KMS-11 (cell line): ENCODE results near the gene SIGLEC11.

ENCODE experiments used
- H2AFZ ChIP-seq: fragments of 200-600 bp; sonication (generic); 2 replicates; pipeline ENCODE4 v1.6.1; 2016; ENCODE audit warnings: antibody characterized with exemption, mixed run types, low read depth
- H3K27ac ChIP-seq: fragments of 200-600 bp; sonication (generic); 2 replicates; pipeline ENCODE4 v1.6.1; 2016; ENCODE audit warnings: mild to moderate bottlenecking, mixed run types
- H3K27me3 ChIP-seq: fragments of 200-600 bp; sonication (generic); 2 replicates; pipeline ENCODE4 v1.6.1; 2017; ENCODE audit warnings: mild to moderate bottlenecking, low read depth, mixed run types, moderate library complexity; ENCODE audit not compliant: insufficient read depth
- H3K36me3 ChIP-seq: fragments of 200-600 bp; sonication (generic); 2 replicates; pipeline ENCODE4 v1.6.1; 2017; ENCODE audit warnings: mild to moderate bottlenecking, mixed run types; ENCODE audit not compliant: insufficient read depth
- H3K4me1 ChIP-seq: fragments of 200-600 bp; sonication (generic); 2 replicates; pipeline ENCODE4 v1.6.1; 2016; ENCODE audit warnings: mild to moderate bottlenecking, low read depth, mixed run types; ENCODE audit not compliant: poor library complexity, severe bottlenecking
- H3K4me2 ChIP-seq: fragments of 200-600 bp; sonication (generic); 2 replicates; pipeline ENCODE4 v1.7.0; 2016; ENCODE audit warnings: mild to moderate bottlenecking, mixed run types
- H3K4me3 ChIP-seq: fragments of 200-600 bp; sonication (generic); IDR thresholded peaks from 2 replicates; pipeline ENCODE4 v1.6.1; 2017; ENCODE audit warnings: low read depth, low read length, mixed read lengths; ENCODE audit not compliant: insufficient read depth
- H3K79me2 ChIP-seq: fragments of 200-600 bp; sonication (generic); 2 replicates; pipeline ENCODE4 v1.6.1; 2016; ENCODE audit warnings: low read depth, mixed run types; ENCODE audit not compliant: insufficient read depth
- H3K9ac ChIP-seq: fragments of 200-600 bp; sonication (generic); 2 replicates; pipeline ENCODE4 v1.6.1; 2016; ENCODE audit warnings: mild to moderate bottlenecking, mixed run types
- H4K20me1 ChIP-seq: fragments of 200-600 bp; sonication (generic); 2 replicates; pipeline ENCODE4 v1.6.1; 2016; ENCODE audit warnings: mild to moderate bottlenecking, mixed run types; ENCODE audit not compliant: insufficient read depth
- TF ChIP-seq, protein P1 (sequence below): fragments of 200-600 bp; sonication (generic); conservative IDR thresholded peaks from 2 replicates; pipeline ENCODE4 v1.6.1; 2017; ENCODE audit warnings: low read depth, mild to moderate bottlenecking, antibody characterized with exemption, low read length, moderate library complexity, mixed read lengths

SIGLEC11 gene

DNA sequence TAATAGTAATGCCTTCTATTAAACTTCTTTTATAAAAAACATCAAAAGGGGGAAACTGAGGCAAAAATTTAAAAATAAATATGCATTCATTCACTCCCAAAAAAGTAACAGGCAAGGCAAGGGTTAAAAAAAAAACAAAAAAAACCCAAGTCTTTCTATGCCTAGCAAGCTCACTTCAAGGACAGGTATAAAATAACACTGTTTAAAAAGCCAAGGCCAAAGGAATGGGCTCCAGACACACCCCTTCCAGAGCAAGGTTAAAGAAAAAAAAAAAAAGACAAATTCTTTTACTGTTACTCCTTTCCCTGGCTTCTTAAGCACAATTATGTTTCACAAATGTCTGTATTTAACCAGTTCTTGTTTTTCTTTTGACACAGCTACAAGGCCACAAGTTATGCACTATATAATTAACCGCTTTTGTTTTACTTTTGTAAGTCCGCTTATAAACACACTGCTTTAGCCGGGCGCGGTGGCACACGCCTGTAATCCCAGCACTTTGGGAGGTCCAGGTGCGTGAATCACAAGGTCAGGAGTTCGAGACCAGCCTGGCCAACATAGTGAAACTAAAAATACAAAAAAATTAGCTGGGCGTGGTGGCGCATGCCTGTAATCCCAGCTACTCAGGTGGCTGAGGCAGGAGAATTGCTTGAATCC, 3.6 kb downstream of the SIGLEC11 start:
- no peaks in the 10 kb centered on the region for H4K20me1 ChIP-seq
- H3K4me3 ChIP-seq, result no peak overlapping the region
- no peak overlapping the region for H2AFZ ChIP-seq
- H3K9ac ChIP-seq, result no peak overlapping the region
- H3K27ac ChIP-seq, result no peak overlapping the region
- no peaks in the 10 kb centered on the region for H3K36me3 ChIP-seq
- no peak overlapping the region for H3K4me2 ChIP-seq
- peaks cover 49% of the 10 kb centered on the region for H3K27me3 ChIP-seq
- no peaks in the 10 kb centered on the region for H3K4me1 ChIP-seq
- TF ChIP-seq, protein P1, sequence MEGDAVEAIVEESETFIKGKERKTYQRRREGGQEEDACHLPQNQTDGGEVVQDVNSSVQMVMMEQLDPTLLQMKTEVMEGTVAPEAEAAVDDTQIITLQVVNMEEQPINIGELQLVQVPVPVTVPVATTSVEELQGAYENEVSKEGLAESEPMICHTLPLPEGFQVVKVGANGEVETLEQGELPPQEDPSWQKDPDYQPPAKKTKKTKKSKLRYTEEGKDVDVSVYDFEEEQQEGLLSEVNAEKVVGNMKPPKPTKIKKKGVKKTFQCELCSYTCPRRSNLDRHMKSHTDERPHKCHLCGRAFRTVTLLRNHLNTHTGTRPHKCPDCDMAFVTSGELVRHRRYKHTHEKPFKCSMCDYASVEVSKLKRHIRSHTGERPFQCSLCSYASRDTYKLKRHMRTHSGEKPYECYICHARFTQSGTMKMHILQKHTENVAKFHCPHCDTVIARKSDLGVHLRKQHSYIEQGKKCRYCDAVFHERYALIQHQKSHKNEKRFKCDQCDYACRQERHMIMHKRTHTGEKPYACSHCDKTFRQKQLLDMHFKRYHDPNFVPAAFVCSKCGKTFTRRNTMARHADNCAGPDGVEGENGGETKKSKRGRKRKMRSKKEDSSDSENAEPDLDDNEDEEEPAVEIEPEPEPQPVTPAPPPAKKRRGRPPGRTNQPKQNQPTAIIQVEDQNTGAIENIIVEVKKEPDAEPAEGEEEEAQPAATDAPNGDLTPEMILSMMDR, result no peak
- no peaks in the 10 kb centered on the region for H3K79me2 ChIP-seq

DNA sequence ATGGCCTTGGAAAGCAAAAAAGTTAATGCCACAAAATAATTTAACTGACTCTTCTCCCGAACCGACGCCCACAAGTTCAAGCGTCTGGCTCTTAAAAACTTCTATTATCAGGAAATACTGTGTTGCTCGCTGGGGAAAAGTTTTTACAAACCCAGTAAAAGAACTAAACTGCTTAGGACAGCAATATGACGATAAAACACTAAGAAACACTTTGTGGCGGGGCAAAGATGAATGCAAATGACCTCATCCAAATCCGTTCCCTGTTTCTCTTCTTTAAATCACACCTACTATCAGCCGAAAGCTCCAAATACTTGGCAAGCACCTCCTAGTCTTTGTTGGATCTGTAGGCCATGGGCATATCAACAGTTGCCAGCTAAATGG, 4.9 kb downstream of the SIGLEC11 start:
- no peak overlapping the region for H3K4me2 ChIP-seq
- H3K27me3 ChIP-seq, result peaks cover 37% of the 10 kb centered on the region
- TF ChIP-seq, protein P1, result no peak

DNA sequence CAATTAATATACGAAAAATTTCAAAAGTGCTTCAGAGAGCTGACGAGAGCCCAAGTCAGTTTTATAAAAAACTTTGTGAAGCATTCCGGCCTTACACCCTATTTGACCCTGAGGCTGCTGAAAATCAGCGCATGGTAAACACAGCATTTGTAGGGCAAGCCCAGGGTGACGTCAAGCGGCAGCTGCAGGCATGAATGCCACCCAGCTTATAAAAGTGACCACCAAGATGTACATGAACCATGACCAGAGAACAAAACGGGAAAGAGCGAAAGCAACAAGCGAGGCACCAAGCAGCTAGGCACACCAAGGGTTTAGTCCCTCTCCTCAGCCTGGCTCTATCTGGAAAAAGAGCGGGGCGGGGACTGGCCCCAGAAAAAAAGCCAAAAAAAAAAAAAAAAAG, 6.0 kb downstream of the SIGLEC11 start:
- H3K4me2 ChIP-seq, result no peak overlapping the region
- H3K4me3 ChIP-seq, result no peak overlapping the region
- H3K9ac ChIP-seq, result no peak overlapping the region
- H3K79me2 ChIP-seq, result no peaks in the 10 kb centered on the region
- TF ChIP-seq, protein P1, result no peak
- no peaks in the 10 kb centered on the region for H4K20me1 ChIP-seq
- no peaks in the 10 kb centered on the region for H3K36me3 ChIP-seq
- peaks cover 36% of the 10 kb centered on the region for H3K27me3 ChIP-seq
- H3K4me1 ChIP-seq, result no peaks in the 10 kb centered on the region
- no peak overlapping the region for H3K27ac ChIP-seq
- H2AFZ ChIP-seq, result no peak overlapping the region

More for the DNA sequence above, 4.9 kb downstream of the SIGLEC11 start:
- H3K9ac ChIP-seq, result no peak overlapping the region
- H3K27ac ChIP-seq, result no peak overlapping the region
- H4K20me1 ChIP-seq, result no peaks in the 10 kb centered on the region
- no peaks in the 10 kb centered on the region for H3K4me1 ChIP-seq
- H3K79me2 ChIP-seq, result no peaks in the 10 kb centered on the region
- H3K36me3 ChIP-seq, result no peaks in the 10 kb centered on the region
- no peak overlapping the region for H3K4me3 ChIP-seq
- no peak overlapping the region for H2AFZ ChIP-seq

DNA sequence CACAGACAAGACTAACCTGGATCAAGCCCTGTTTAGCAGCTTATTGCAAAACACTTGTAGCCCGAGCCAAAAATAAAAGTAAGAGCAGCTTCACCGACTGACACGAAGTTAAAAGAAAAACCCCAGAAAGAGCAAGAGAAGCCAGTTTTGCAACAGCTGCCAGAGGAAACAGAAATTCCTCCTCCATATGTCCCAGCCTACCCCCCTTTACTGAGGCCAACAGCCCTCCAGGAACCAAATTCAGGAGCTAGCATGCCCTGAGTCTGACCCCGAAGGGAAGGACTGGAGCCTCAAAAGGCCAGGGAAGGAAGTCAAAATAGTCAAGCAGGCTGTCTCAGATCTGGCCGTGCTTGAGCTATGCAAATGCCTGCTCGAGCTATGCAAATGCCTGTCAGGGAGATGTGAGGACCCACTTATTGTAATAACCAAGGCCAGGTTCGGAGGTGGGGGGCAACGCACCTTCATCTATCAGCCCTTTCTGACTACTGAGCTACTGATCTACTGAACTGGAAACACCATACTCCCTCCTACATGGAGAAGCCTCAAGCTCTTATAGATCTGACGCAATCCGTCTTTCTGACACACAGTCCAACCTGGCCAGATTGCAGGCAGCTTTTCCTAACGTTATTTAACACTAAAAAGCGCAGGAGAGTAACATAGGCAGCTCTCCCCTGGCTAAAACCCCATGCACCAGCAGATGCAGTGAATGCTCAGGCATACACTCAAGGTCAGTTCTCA, 6.7 kb downstream of the SIGLEC11 start:
- H4K20me1 ChIP-seq, result no peaks in the 10 kb centered on the region
- H3K36me3 ChIP-seq, result no peaks in the 10 kb centered on the region
- no peak overlapping the region for H3K4me2 ChIP-seq
- no peaks in the 10 kb centered on the region for H3K4me1 ChIP-seq
- TF ChIP-seq, protein P1, result no peak
- no peak overlapping the region for H3K4me3 ChIP-seq
- H3K9ac ChIP-seq, result no peak overlapping the region
- H2AFZ ChIP-seq, result no peak overlapping the region
- H3K27ac ChIP-seq, result no peak overlapping the region
- no peaks in the 10 kb centered on the region for H3K79me2 ChIP-seq
- H3K27me3 ChIP-seq, result peaks cover 43% of the 10 kb centered on the region
